Measurements from ENCODE around the gene CFAP161.

Gene CFAP161

DNA sequence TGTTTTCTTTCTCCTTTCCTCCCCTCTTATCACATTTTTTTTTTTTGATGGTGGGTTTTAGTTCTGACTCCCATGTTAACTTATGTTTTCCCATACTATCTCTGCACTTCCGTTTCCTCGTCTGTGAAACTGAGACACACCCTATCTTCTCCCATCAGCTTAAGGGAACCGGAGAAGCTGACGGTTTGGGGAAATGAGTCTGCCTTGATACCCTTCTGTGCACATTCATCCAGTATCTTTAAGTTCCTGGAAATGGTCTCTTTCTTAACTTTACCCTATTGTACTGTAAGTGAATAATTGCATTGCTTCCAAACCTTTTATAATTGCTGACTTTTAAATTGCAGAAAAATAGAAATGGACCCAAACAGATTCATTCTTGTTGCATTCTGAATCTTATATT, 26.2 kb upstream of the CFAP161 start:
- Histone ChIP-seq H3K4me3 (ENCODE audit: low read length) (no peak overlapping the region), H3K9me3 (ENCODE audit: control insufficient read depth, insufficient read depth, low read length) (no peaks in the 10 kb centered on the region), H3K36me3 (ENCODE audit: control insufficient read depth, insufficient read depth, low read length) (no peaks in the 10 kb centered on the region), H3K4me1 (ENCODE audit: control insufficient read depth, insufficient read depth, low read length) (no peaks in the 10 kb centered on the region), H3K27ac (ENCODE audit: low read length) (no peak overlapping the region), H3K27me3 (ENCODE audit: control insufficient read depth, insufficient read depth, low read length) (no peaks in the 10 kb centered on the region)
- DNase-seq (ENCODE audit: low read depth, low spot score), result no peak
- no CpG with 5 or more reads among the region's 4 CpGs for WGBS (ENCODE audit: insufficient coverage, insufficient read length)

DNA sequence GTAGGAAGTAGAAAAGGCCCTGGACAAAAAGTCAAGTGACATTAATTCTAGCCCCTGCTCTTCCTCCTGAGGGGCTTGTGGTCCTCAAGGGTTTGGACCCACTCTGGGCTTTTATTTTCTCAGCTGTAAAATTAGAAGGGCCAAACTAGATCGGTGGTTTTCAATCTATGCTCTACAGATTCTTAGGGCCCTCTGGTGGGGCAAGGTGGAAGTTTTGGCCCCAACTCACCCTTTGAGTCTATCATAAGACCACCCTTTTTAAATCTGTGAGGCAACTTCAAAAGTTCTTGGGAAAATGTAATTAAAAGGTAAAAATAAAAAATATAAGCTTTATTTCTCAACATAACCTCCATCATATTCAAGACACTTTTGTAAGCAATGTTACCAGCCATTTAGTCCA, 25.6 kb upstream of the CFAP161 start:
- no CpG with 5 or more reads among the region's 1 CpG for WGBS (ENCODE audit: insufficient coverage, insufficient read length)
- Histone ChIP-seq H3K4me3 (ENCODE audit: low read length) (no peak overlapping the region), H3K36me3 (ENCODE audit: control insufficient read depth, insufficient read depth, low read length) (no peaks in the 10 kb centered on the region), H3K4me1 (ENCODE audit: control insufficient read depth, insufficient read depth, low read length) (peaks cover 1% of the 10 kb centered on the region; the same call in 1 of the 2 replicates), H3K27me3 (ENCODE audit: control insufficient read depth, insufficient read depth, low read length) (no peaks in the 10 kb centered on the region), H3K9me3 (ENCODE audit: control insufficient read depth, insufficient read depth, low read length) (no peaks in the 10 kb centered on the region), H3K27ac (ENCODE audit: low read length) (no peak overlapping the region)
- DNase-seq (ENCODE audit: low read depth, low spot score), result no peak

DNA sequence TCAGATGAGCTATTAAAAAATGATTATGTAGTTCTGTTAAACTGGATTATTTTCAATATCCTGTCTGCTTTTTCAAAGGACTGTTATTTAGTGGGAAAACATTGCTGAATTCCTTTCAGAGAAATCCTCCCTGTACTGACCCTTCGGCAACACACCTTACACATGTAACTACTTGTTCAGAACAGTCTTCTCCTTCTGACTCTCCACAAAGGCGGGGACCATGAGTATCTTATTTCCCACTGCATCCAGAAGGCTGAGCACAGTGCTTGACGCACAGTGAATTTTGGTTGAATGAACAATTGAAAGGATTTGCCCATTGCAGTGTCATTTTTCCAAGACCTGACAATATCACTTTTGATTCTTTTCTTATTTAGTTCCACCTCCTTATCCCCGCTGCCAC, 23.1 kb upstream of the CFAP161 start:
- no peak for DNase-seq (ENCODE audit: low read depth, low spot score)
- no peak overlapping the region for H3K27ac ChIP-seq (ENCODE audit: low read length)
- no CpG with 5 or more reads among the region's 4 CpGs for WGBS (ENCODE audit: insufficient coverage, insufficient read length)
- no peaks in the 10 kb centered on the region for H3K36me3 ChIP-seq (ENCODE audit: control insufficient read depth, insufficient read depth, low read length)
- peaks cover 1% of the 10 kb centered on the region; the same call in 1 of the 2 replicates for H3K4me1 ChIP-seq (ENCODE audit: control insufficient read depth, insufficient read depth, low read length)
- no peaks in the 10 kb centered on the region for H3K9me3 ChIP-seq (ENCODE audit: control insufficient read depth, insufficient read depth, low read length)
- no peak overlapping the region for H3K4me3 ChIP-seq (ENCODE audit: low read length)
- no peaks in the 10 kb centered on the region for H3K27me3 ChIP-seq (ENCODE audit: control insufficient read depth, insufficient read depth, low read length)

DNA sequence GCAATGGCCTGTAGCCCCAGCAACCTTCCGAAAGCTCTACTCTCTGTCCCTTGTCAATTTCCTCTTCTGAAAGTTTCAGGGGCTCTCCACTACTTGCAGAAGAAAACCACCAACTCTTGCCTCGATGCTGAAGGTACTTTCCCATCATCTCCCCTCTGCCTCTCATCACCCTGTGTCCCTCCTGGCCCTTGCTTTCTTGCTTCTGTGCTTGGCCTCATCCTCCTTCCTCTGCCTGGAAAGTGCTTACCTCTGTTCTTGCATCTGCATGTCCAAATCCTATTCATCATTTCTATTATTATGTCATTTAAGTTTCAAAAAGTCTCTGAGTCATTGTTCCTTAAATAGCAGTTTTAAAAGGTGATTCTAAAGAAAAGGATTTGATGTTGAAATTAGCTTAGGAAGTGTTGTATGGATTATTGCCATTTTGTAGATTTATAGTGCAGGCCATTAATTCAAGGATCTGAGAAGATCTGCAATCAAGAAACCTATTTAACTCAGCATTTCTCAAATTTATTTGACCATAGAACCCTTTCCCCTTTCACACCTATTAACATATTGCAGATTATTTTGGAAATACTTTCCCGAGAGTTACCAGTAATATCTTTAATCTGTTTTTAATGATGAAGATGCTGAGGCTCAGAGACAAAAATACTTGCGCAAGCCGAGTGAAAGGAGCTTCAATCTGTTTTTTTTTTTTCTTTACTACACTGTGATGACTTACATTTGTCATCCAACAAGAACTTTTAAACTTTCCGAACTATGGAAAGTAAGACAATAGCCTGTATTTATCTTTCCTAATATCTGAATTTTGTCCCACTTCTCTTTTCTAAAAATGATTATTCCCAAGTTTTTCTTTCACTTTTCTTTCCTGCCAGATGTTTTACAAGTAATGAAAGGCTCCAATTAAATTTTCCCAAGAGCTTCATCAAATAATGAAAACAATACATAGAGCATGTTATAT, 22.3 kb upstream of the CFAP161 start:
- DNase-seq (ENCODE audit: low read depth, low spot score), result no peak
- peaks cover 1% of the 10 kb centered on the region; the same call in 1 of the 2 replicates for H3K4me1 ChIP-seq (ENCODE audit: control insufficient read depth, insufficient read depth, low read length)
- H3K27ac ChIP-seq (ENCODE audit: low read length), result no peak overlapping the region
- no peaks in the 10 kb centered on the region for H3K27me3 ChIP-seq (ENCODE audit: control insufficient read depth, insufficient read depth, low read length)
- no CpG with 5 or more reads among the region's 6 CpGs for WGBS (ENCODE audit: insufficient coverage, insufficient read length)
- H3K4me3 ChIP-seq (ENCODE audit: low read length), result no peak overlapping the region
- no peaks in the 10 kb centered on the region for H3K9me3 ChIP-seq (ENCODE audit: control insufficient read depth, insufficient read depth, low read length)
- H3K36me3 ChIP-seq (ENCODE audit: control insufficient read depth, insufficient read depth, low read length), result no peaks in the 10 kb centered on the region

- Histone ChIP-seq H3K4me1 (ENCODE audit: control insufficient read depth, insufficient read depth, low read length) (peaks cover 1% of the 10 kb centered on the region; the same call in 1 of the 2 replicates), H3K9me3 (ENCODE audit: control insufficient read depth, insufficient read depth, low read length) (no peaks in the 10 kb centered on the region), H3K4me3 (ENCODE audit: low read length) (no peak overlapping the region), H3K36me3 (ENCODE audit: control insufficient read depth, insufficient read depth, low read length) (no peaks in the 10 kb centered on the region), H3K27ac (ENCODE audit: low read length) (no peak overlapping the region), H3K27me3 (ENCODE audit: control insufficient read depth, insufficient read depth, low read length) (no peaks in the 10 kb centered on the region; the same call in 1 of the 2 replicates)
- DNase-seq (ENCODE audit: low read depth, low spot score), result no peak
- no CpG with 5 or more reads among the region's 3 CpGs for WGBS (ENCODE audit: insufficient coverage, insufficient read length)
Observed at GRCh38 chr15:81113204-81113657, 20.8 kb upstream of the CFAP161 start.

- WGBS (ENCODE audit: insufficient coverage, insufficient read length), result no CpG with 5 or more reads among the region's 3 CpGs
- no peaks in the 10 kb centered on the region; the same call in 1 of the 2 replicates for H3K27me3 ChIP-seq (ENCODE audit: control insufficient read depth, insufficient read depth, low read length)
- no peaks in the 10 kb centered on the region for H3K36me3 ChIP-seq (ENCODE audit: control insufficient read depth, insufficient read depth, low read length)
- H3K9me3 ChIP-seq (ENCODE audit: control insufficient read depth, insufficient read depth, low read length), result no peaks in the 10 kb centered on the region
- no peak for DNase-seq (ENCODE audit: low read depth, low spot score)
- H3K4me1 ChIP-seq (ENCODE audit: control insufficient read depth, insufficient read depth, low read length), result peaks cover 3% of the 10 kb centered on the region
- H3K4me3 ChIP-seq (ENCODE audit: low read length), result no peak overlapping the region
- no peak overlapping the region for H3K27ac ChIP-seq (ENCODE audit: low read length)
Observed at GRCh38 chr15:81113861-81114291, 20.2 kb upstream of the CFAP161 start.

DNA sequence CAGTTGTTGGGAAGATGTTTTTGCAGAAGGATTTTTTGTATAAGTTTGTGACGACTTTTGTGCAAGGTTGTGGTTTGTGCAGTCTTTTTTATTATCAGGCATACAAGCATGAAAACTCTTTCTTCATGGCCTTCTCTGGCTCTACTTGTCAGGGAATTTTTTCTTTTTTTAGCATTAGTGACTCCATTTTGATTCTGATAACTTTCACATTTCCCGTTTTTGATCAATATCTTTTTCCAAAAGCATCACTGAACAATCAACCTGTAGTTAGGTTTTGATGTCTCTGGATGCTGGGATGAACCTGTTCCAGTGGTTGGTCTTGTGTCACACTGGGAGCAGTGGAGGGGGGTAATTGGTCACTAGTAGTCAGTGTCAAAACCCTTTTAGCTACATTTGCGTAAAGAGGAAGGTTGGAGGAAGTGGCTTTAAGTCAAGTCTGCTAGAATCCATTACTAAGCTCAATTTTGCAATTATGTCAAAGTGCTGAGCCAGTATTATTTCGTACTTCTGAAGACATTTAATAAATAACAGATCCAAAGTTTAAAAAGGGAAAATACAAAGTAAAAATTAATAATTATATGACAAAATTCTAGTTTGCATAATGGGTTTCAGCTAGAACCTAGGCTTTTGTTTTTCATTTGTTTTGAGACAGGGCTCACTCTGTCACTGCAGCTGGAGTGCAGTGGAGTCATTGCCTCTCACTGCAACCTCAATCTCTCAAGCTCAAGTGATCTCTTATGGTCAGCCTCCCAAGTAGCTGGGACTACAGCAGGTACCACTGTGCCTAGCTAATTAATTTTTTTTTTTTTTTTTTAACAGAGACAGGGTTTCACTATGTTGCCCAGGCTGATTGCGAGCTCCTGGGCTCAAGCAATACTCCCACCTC, 18.8 kb upstream of the CFAP161 start:
- Histone ChIP-seq H3K36me3 (ENCODE audit: control insufficient read depth, insufficient read depth, low read length) (no peaks in the 10 kb centered on the region), H3K27me3 (ENCODE audit: control insufficient read depth, insufficient read depth, low read length) (no peaks in the 10 kb centered on the region; the same call in 1 of the 2 replicates), H3K4me3 (ENCODE audit: low read length) (no peak overlapping the region), H3K4me1 (ENCODE audit: control insufficient read depth, insufficient read depth, low read length) (peaks cover 3% of the 10 kb centered on the region), H3K27ac (ENCODE audit: low read length) (no peak overlapping the region), H3K9me3 (ENCODE audit: control insufficient read depth, insufficient read depth, low read length) (no peaks in the 10 kb centered on the region)
- no CpG with 5 or more reads among the region's 5 CpGs for WGBS (ENCODE audit: insufficient coverage, insufficient read length)
- DNase-seq (ENCODE audit: low read depth, low spot score), result no peak

DNA sequence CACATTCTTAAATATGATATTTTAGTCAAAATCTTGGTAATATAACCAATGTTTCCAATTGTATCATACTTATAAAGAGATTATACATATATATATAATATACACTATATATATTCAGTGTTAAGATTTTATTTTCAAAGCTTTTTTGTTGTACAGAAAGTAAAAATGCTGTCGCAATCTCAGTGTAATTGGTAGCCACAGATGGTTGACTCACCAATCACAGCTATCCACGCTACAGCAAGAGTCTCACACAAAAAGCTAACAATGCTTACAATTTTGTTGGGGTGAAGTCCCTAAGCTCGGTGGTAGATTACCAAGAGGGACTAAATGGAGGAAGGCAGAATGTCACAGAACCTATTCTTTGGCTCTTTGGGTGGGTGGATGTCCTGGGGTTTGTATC, 16.9 kb upstream of the CFAP161 start:
- no CpG with 5 or more reads among the region's 3 CpGs for WGBS (ENCODE audit: insufficient coverage, insufficient read length)

DNA sequence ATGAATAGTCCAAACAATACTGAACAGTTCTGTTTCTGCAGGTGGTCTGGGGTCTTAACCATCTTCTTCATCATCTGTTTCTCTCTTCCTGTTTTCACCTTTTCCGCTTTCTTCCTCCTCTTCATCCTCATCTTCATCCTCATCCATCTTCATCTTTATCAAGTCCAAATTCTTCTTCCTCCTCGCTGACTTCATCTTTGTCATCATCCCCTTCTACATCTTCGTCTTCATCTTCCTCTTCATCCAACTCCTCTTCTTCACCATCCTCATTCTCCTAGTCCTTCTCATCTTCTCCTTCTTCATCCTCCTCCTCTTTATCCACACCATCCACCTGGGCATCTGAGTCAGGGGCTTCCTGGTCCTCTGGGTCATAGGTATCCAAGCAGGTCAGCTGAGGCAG, 16.5 kb upstream of the CFAP161 start:
- 100% methylated on average over 3 of the region's 3 CpGs for WGBS (ENCODE audit: insufficient coverage, insufficient read length)
- Histone ChIP-seq H3K36me3 (ENCODE audit: control insufficient read depth, insufficient read depth, low read length) (no peaks in the 10 kb centered on the region), H3K27ac (ENCODE audit: low read length) (no peak overlapping the region), H3K9me3 (ENCODE audit: control insufficient read depth, insufficient read depth, low read length) (no peaks in the 10 kb centered on the region), H3K27me3 (ENCODE audit: control insufficient read depth, insufficient read depth, low read length) (no peaks in the 10 kb centered on the region; the same call in 1 of the 2 replicates), H3K4me3 (ENCODE audit: low read length) (no peak overlapping the region), H3K4me1 (ENCODE audit: control insufficient read depth, insufficient read depth, low read length) (peaks cover 3% of the 10 kb centered on the region)
- no peak for DNase-seq (ENCODE audit: low read depth, low spot score)

More for the DNA sequence above, 16.9 kb upstream of the CFAP161 start:
- Histone ChIP-seq H3K27ac (ENCODE audit: low read length) (no peak overlapping the region), H3K4me3 (ENCODE audit: low read length) (no peak overlapping the region), H3K4me1 (ENCODE audit: control insufficient read depth, insufficient read depth, low read length) (peaks cover 3% of the 10 kb centered on the region), H3K27me3 (ENCODE audit: control insufficient read depth, insufficient read depth, low read length) (no peaks in the 10 kb centered on the region; the same call in 1 of the 2 replicates), H3K9me3 (ENCODE audit: control insufficient read depth, insufficient read depth, low read length) (no peaks in the 10 kb centered on the region), H3K36me3 (ENCODE audit: control insufficient read depth, insufficient read depth, low read length) (no peaks in the 10 kb centered on the region)
- DNase-seq (ENCODE audit: low read depth, low spot score), result no peak

GRCh38 chr15:81118361-81118760, 15.7 kb upstream of the CFAP161 start:
- no peak for DNase-seq (ENCODE audit: low read depth, low spot score)
- Histone ChIP-seq H3K27me3 (ENCODE audit: control insufficient read depth, insufficient read depth, low read length) (no peaks in the 10 kb centered on the region; the same call in 1 of the 2 replicates), H3K4me3 (ENCODE audit: low read length) (peak overlapping the region; percentile 34; the same call in 1 of the 2 replicates), H3K27ac (ENCODE audit: low read length) (no peak overlapping the region), H3K4me1 (ENCODE audit: control insufficient read depth, insufficient read depth, low read length) (peaks cover 2% of the 10 kb centered on the region; the same call in 1 of the 2 replicates), H3K9me3 (ENCODE audit: control insufficient read depth, insufficient read depth, low read length) (no peaks in the 10 kb centered on the region), H3K36me3 (ENCODE audit: control insufficient read depth, insufficient read depth, low read length) (no peaks in the 10 kb centered on the region)
- WGBS (ENCODE audit: insufficient coverage, insufficient read length), result no CpG with 5 or more reads among the region's 42 CpGs

All from iPS DF 6.9 (cell line).